T-cell (primary cell): ENCODE data around the gene HSPA14. TPM values are rescaled to one million over a fixed set of nuclear protein-coding genes. Genes with fewer than 3 reads are reported as not detected.
"Not testable (repeated sequence)": the region's sequence is repeated elsewhere in the genome, so short reads cannot be mapped to it uniquely, and the experiment has no call there.

ENCODE experiments used
- ATAC-seq, 4 experiments: fragments of 200-7000 bp in 3 of 4; fragments of 150-1000 bp in 1 of 4; cut with Tn5 transposase; replicated peaks in 1 of 4; 1 replicate in 3 of 4; 2 replicates in 1 of 4; pipeline ENCODE4 v1.10.0; 2021; ENCODE audit warnings: moderate library complexity in 3 of 4, mild to moderate bottlenecking in 2 of 4, moderate number of reproducible peaks in 1 of 4
- CTCF ChIA-PET, 2 donors: fragments of 300-600 bp; sonication (Branson Sonifier 250); formaldehyde crosslinking; loops; one replicate each; lab custom pipeline; 2022; ENCODE audit warnings: antibody characterized with exemption in 2 of 2; lab: Charles Lee
- POLR2A ChIA-PET, 2 donors: fragments of 300-600 bp; sonication (Branson Sonifier 250); formaldehyde crosslinking; loops; one replicate each; lab custom pipeline; 2022; ENCODE audit warnings: antibody characterized with exemption in 2 of 2; lab: Charles Lee
- DNase-seq, 35 experiments: peaks; one replicate each; pipeline versions ENCODE4 v3.0.0 to v3.0.0-alpha.2; 2013 to 2023
- H3K27ac ChIP-seq: one replicate; pipeline ENCODE4 v1.5.1; 2013; ENCODE audit warnings: low read length
- H3K27me3 ChIP-seq, 2 experiments: replicated peaks in 1 of 2; 1 replicate in 1 of 2; 2 replicates in 1 of 2; pipeline versions ENCODE4 v1.6.1 to v1.7.0; 2013; ENCODE audit warnings: low read length in 1 of 2, mixed read lengths in 1 of 2; ENCODE audit not compliant: control insufficient read depth in 2 of 2, insufficient read depth in 2 of 2; ENCODE audit errors: extremely low read depth in 1 of 2
- H3K36me3 ChIP-seq, 2 donors: 1 replicate in 1 of 2; 2 replicates in 1 of 2; pipeline versions ENCODE4 v1.6.1 to v1.7.0; 2013; ENCODE audit warnings: low read length in 1 of 2; ENCODE audit not compliant: control insufficient read depth in 2 of 2, insufficient read depth in 1 of 2; ENCODE audit errors: extremely low read depth in 1 of 2
- H3K4me1 ChIP-seq, 2 experiments: 1 replicate in 1 of 2; 2 replicates in 1 of 2; pipeline versions ENCODE4 v1.6.1 to v1.7.0; 2013; ENCODE audit warnings: low read length in 2 of 2, mixed read lengths in 1 of 2; ENCODE audit not compliant: insufficient read depth in 2 of 2, control insufficient read depth in 1 of 2; ENCODE audit errors: extremely low read depth in 1 of 2
- H3K4me3 ChIP-seq, 2 donors: 1 replicate in 1 of 2; 2 replicates in 1 of 2; pipeline versions ENCODE4 v1.5.1 to v1.7.0; 2013; ENCODE audit warnings: mild to moderate bottlenecking in 2 of 2, low read length in 1 of 2, moderate library complexity in 1 of 2; ENCODE audit not compliant: control insufficient read depth in 1 of 2; ENCODE audit errors: extremely low read depth in 1 of 2
- H3K9me3 ChIP-seq: 2 replicates; pipeline ENCODE4 v1.7.0; 2013
- H3K27ac Mint-ChIP-seq, 2 donors: one replicate each; pipeline ENCODE4 v1.8.0; 2020 to 2021; ENCODE audit warnings: mild to moderate bottlenecking in 2 of 2, mixed read lengths in 2 of 2
- H3K27me3 Mint-ChIP-seq, 2 donors: one replicate each; pipeline ENCODE4 v1.8.0; 2021 to 2022; ENCODE audit warnings: mixed read lengths in 2 of 2
- H3K36me3 Mint-ChIP-seq: one replicate; pipeline ENCODE4 v1.8.0; 2021; ENCODE audit warnings: mixed read lengths
- H3K4me1 Mint-ChIP-seq, 3 donors: one replicate each; pipeline ENCODE4 v1.8.0; 2020 to 2022; ENCODE audit warnings: mixed read lengths in 3 of 3, mild to moderate bottlenecking in 1 of 3
- H3K4me3 Mint-ChIP-seq, 3 donors: one replicate each; pipeline ENCODE4 v1.8.0; 2020 to 2022; ENCODE audit warnings: mild to moderate bottlenecking in 3 of 3, mixed read lengths in 3 of 3, moderate library complexity in 3 of 3
- H3K9me3 Mint-ChIP-seq, 3 donors: one replicate each; pipeline ENCODE4 v1.8.0; 2020 to 2022; ENCODE audit warnings: mixed read lengths in 3 of 3
- WGBS: methylation state at CpG from one replicate; pipeline ENCODE4 v1.1.5; 2013; ENCODE audit warnings: missing lambda C conversion rate; ENCODE audit not compliant: insufficient coverage; 5-methylcytosine and 5-hydroxymethylcytosine counted together
- total RNA-seq, 35 experiments: library from RNA in 6 of 35; stranded (reverse) in 6 of 35; fragments of 120-200 nt in 1 of 35; gene quantifications; one replicate each; pipeline versions ENCODE4 v1.2.1 to v1.2.4 and lab custom pipeline; 2013 to 2026

The HSPA14 gene
- total RNA-seq, 5 donors from 2014 or later (not counting 1 experiment from before 2014, with no cell fraction given), result 13.0 to 19.5 (median 15.0) TPM

GRCh38 chr10:14806318-14806717, 31.8 kb upstream of the HSPA14 start:
- ChIA-PET POLR2A (no interaction called here), CTCF (no interaction called here)
- Histone ChIP-seq H3K4me3 (no peak overlapping the region), H3K4me1 (peaks cover 0 to 3% of the 10 kb centered on the region in 2 experiments), H3K27ac (no peak overlapping the region), H3K27me3 (no peaks in the 10 kb centered on the region), H3K9me3 (no peaks in the 10 kb centered on the region), H3K36me3 (no peaks in the 10 kb centered on the region)
- DNase-seq (no peak), ATAC-seq (no peak)
- no peaks in the 10 kb centered on the region for H3K36me3 Mint-ChIP-seq
- WGBS, result no CpG with 5 or more reads among the region's 3 CpGs
- no peak overlapping the region for H3K27ac Mint-ChIP-seq
- H3K27me3 Mint-ChIP-seq, result no peaks in the 10 kb centered on the region
- H3K9me3 Mint-ChIP-seq, result no peaks in the 10 kb centered on the region
- H3K4me3 Mint-ChIP-seq, result no peak overlapping the region
- peaks cover 0 to 7% (median 4%) of the 10 kb centered on the region in 3 donors for H3K4me1 Mint-ChIP-seq

DNA sequence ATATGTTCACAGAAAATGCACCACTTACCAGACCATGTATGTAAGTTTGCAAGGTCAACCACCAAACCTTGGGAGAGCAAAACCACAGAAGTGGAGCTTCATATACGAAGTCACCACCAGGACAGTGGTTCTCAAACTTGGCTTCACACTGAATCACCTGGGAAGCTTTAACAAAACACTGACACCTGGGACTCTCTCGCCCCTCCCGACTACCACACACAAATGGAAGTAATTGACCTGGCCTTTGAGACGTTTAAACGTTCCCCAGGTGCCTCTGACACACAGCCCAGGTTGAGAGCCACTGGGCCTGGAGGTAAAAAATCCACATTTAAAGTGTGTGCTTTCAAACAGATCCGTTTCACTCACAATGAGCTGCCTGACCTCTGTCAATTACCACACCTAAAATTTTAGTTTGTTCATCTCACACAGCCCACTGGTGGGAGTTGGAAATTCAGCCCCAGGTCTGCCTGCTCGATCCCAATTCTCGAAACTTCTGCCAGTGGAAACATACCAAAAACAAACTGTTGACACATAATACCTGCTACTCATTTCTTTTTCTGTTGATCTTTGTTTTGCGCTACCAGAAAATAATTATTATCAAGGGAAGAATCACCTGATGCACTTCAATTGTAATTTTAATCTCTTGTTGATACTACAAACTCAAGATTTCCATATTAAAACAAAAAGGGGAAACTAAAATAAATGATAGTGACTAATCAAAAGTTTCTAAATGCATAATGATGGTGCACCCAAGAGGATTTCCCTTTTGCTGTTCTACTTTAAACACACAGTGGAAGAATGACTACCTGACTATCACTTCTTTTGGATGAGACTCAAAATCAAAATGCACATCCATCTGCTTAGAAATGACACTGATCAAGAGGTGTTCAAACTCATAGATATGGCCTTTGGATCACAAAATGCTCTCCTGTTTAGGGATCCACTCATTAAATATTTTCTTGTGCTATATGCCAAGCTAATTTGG, 26.8 kb upstream of the HSPA14 start:
- H3K4me3 ChIP-seq, result no peak overlapping the region
- peak overlapping the region in 1 of 2 donors; percentile 28 for H3K27ac Mint-ChIP-seq
- peaks cover 10 to 22% (median 13%) of the 10 kb centered on the region in 3 donors for H3K4me1 Mint-ChIP-seq
- no peak for DNase-seq
- no peaks in the 10 kb centered on the region for H3K27me3 ChIP-seq
- no peaks in the 10 kb centered on the region for H3K36me3 ChIP-seq
- H3K4me1 ChIP-seq, result peaks cover 0 to 9% of the 10 kb centered on the region in 2 experiments
- WGBS, result 83% methylated on average over 8 of the region's 9 CpGs
- H3K27me3 Mint-ChIP-seq, result no peaks in the 10 kb centered on the region
- no peaks in the 10 kb centered on the region for H3K36me3 Mint-ChIP-seq
- no peak overlapping the region for H3K4me3 Mint-ChIP-seq
- ATAC-seq, result no peak
- H3K27ac ChIP-seq, result no peak overlapping the region
- no peaks in the 10 kb centered on the region for H3K9me3 ChIP-seq
- H3K9me3 Mint-ChIP-seq, result no peaks in the 10 kb centered on the region
- POLR2A ChIA-PET, result no interaction called here
- CTCF ChIA-PET, result interaction anchor here (0.5 to 0.6 kb wide), 3 partner anchors 78 to 139 kb away, joined by 3 to 5 read pairs (median 3); no protein-coding TSS in a partner anchor

DNA sequence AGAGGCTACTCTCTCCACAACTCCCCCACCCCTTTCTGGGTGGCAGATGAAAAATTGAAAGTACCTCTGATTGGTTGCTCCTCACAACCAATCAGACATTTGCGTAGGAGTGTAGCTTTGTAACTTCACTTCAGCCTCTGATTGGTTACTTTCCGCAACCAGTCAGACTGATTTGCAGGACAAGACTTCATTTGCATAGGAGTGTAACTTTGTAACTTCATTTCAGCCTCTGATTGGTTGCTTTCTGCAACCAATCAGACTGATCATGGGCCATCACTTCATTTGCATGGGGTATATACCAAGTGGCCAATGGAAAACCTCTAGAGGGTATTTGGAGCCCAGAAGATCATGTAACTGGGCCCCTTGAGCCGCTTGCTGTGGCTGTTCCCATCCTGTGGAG, 25.8 kb upstream of the HSPA14 start:
- ATAC-seq (peak in 2 of 4 experiments; percentile 35 to 44), DNase-seq (peak in 2 of 35 experiments; percentile 4 to 12)
- H3K4me3 ChIP-seq, result no peak overlapping the region
- WGBS, result 100% methylated on average over 1 of the region's 3 CpGs
- no peaks in the 10 kb centered on the region for H3K36me3 Mint-ChIP-seq
- POLR2A ChIA-PET, result no interaction called here
- H3K36me3 ChIP-seq, result no peaks in the 10 kb centered on the region
- H3K27me3 Mint-ChIP-seq, result no peaks in the 10 kb centered on the region
- no peaks in the 10 kb centered on the region for H3K9me3 Mint-ChIP-seq
- H3K27ac ChIP-seq, result no peak overlapping the region
- peak overlapping the region in 1 of 2 donors; percentile 64 for H3K27ac Mint-ChIP-seq
- CTCF ChIA-PET, result interaction anchor here in 1 of 2 donors (0.5 kb wide), 1 partner anchor 111 kb away, joined by 3 read pairs; no protein-coding TSS in a partner anchor
- H3K4me3 Mint-ChIP-seq, result peak overlapping the region; percentile 44 to 69 (median 64)
- H3K4me1 Mint-ChIP-seq, result peaks cover 10 to 22% (median 13%) of the 10 kb centered on the region in 3 donors
- no peaks in the 10 kb centered on the region for H3K9me3 ChIP-seq
- no peaks in the 10 kb centered on the region for H3K27me3 ChIP-seq
- H3K4me1 ChIP-seq, result peaks cover 0 to 9% of the 10 kb centered on the region in 2 experiments

DNA sequence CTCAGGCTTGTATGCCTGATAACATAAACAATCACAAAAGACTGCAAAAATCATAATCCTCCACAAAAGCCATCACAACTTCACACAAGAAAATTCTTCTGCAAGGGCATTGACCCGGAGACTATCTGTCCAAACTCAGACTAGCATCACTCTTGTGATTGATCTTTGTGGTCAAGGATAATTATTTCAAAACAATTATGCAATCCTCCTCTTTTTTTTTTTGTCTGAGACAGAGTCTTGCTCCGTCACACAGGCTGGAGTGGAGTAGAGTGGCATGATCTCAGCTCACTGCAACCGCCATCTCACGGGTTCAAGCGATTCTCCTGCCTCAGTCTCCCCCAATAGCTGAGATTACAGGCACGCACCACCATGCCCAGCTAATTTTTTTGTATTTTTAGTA, 22.4 kb upstream of the HSPA14 start:
- no peak overlapping the region for H3K27ac Mint-ChIP-seq
- Histone ChIP-seq H3K9me3 (no peaks in the 10 kb centered on the region), H3K27ac (no peak overlapping the region), H3K27me3 (no peaks in the 10 kb centered on the region), H3K36me3 (no peaks in the 10 kb centered on the region), H3K4me3 (no peak overlapping the region), H3K4me1 (peaks cover 0 to 6% of the 10 kb centered on the region in 2 experiments)
- no peak for ATAC-seq
- DNase-seq, result no peak
- H3K4me1 Mint-ChIP-seq, result peaks cover 10 to 18% (median 15%) of the 10 kb centered on the region in 3 donors
- H3K27me3 Mint-ChIP-seq, result no peaks in the 10 kb centered on the region
- no CpG with 5 or more reads among the region's 6 CpGs for WGBS
- H3K4me3 Mint-ChIP-seq, result no peak overlapping the region
- H3K36me3 Mint-ChIP-seq, result no peaks in the 10 kb centered on the region
- no peaks in the 10 kb centered on the region for H3K9me3 Mint-ChIP-seq
- ChIA-PET POLR2A (no interaction called here), CTCF (interaction anchor here in 1 of 2 donors (0.6 kb wide), 1 partner anchor 40 kb away, joined by 4 read pairs; no protein-coding TSS in a partner anchor)

DNA sequence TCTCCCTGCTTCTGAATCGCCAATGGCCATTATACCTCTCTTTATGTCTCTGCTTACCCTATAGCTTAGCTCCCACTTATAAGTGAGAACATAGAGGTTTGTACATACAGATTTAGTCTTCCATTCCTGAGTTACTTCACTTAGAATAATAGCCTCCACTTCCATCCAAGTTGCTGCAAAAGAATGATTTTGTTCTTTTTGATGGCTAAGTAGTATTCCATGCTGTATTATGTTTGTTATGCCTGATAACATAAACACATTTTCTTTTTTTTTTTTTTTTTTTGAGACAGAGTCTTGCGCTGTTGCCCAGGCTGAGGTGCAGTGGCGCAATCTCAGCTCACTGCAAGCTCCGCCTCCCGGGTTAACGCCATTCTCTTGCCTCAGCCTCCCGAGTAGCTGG, 21.4 kb upstream of the HSPA14 start:
- H3K4me3 Mint-ChIP-seq, H3K27me3 Mint-ChIP-seq, H3K4me3 ChIP-seq, DNase-seq, POLR2A ChIA-PET, H3K4me1 ChIP-seq, H3K27ac Mint-ChIP-seq, H3K9me3 Mint-ChIP-seq, H3K27me3 ChIP-seq, ATAC-seq, H3K36me3 ChIP-seq, H3K9me3 ChIP-seq, H3K36me3 Mint-ChIP-seq, H3K27ac ChIP-seq: not testable (repeated sequence)
- 100% methylated on average over 5 of the region's 7 CpGs for WGBS
- CTCF ChIA-PET, result interaction anchor here in 1 of 2 donors (0.6 kb wide), 2 partner anchors 155 to 289 kb away, joined by 3 read pairs; no protein-coding TSS in a partner anchor
- peaks cover 10 to 22% (median 12%) of the 10 kb centered on the region in 3 donors for H3K4me1 Mint-ChIP-seq

DNA sequence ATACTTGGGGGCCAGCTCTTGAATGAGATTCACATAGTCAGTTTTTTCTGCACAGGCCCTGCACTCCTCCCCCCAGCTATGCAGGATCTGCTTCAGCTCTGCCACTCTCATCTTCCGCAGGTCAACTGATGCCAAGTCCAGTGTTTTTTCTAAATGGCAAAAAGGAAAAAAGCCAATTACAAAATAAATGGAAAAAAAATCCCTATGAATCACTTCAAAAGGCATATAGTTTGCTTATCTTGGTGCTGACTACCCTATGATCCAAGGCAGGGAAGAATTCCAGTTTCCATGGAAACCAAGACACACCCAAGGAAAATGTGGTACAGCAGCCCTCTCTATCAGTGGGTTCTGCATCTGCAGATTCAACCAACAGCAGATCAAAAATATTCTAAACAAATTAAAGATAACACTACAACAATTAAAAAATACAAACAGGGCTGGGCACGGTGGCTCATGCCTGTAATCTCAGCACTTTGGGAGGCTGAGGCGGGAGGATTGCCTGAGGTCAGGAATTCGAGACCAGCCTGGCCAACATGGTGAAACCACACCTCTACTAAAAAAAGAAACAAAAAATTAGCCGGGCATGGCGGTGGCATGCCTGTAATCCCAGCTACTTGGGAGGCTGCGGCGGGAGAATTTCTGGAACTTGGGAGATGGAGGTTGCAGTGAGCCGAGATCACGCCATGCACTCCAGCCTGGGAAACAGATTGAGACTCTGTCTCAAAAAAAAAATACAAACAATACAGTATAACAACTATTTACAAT, 17.9 kb upstream of the HSPA14 start:
- POLR2A ChIA-PET, result interaction anchor here in 1 of 2 donors (1.4 kb wide), 1 partner anchor 18 kb away, joined by 4 read pairs; the partner anchor contains the start of genes CDNF, HSPA14 and MSANTD7
- no peak overlapping the region for H3K27ac Mint-ChIP-seq
- H3K4me1 Mint-ChIP-seq, result peaks cover 0 to 19% (median 5%) of the 10 kb centered on the region in 3 donors

More for the DNA sequence above, 17.9 kb upstream of the HSPA14 start:
- DNase-seq (no peak), ATAC-seq (no peak)
- Mint-ChIP-seq H3K27me3 (no peaks in the 10 kb centered on the region), H3K4me3 (no peak overlapping the region), H3K9me3 (no peaks in the 10 kb centered on the region), H3K36me3 (no peaks in the 10 kb centered on the region)
- Histone ChIP-seq H3K36me3 (no peaks in the 10 kb centered on the region), H3K4me3 (no peak overlapping the region), H3K4me1 (no peaks in the 10 kb centered on the region), H3K9me3 (no peaks in the 10 kb centered on the region), H3K27me3 (no peaks in the 10 kb centered on the region), H3K27ac (no peak overlapping the region)
- whole genome bisulfite sequencing, result no CpG with 5 or more reads among the region's 10 CpGs
- CTCF ChIA-PET, result interaction anchor here in 1 of 2 donors (1.1 to 1.2 kb wide), 2 partner anchors 17 to 277 kb away, joined by 4 read pairs; partner anchors contain the start of gene CDNF
